IMR-90 (cell line): ENCODE data around the gene MYO7B. TPM values are rescaled to one million over a fixed set of nuclear protein-coding genes. Genes with fewer than 3 reads are reported as not detected.

Source experiments
- ATAC-seq: fragments of 200-7000 bp; cut with Tn5 transposase; 2 replicates; pipeline ENCODE4 v1.9.1; 2020; ENCODE audit warnings: low read depth, mild to moderate bottlenecking, moderate library complexity
- BruUV-seq: library from RNA; stranded (reverse); fragments of 400-500 nt; replicated peaks from 2 replicates; lab custom pipeline; 2021; lab: Mats Ljungman, UMichigan
- CTCF ChIA-PET: fragments of 300-600 bp; formaldehyde crosslinking; extraction: SDS; loops from one replicate; lab custom pipeline; 2021; ENCODE audit warnings: antibody characterized with exemption; lab: Yijun Ruan, JAX
- POLR2A ChIA-PET: fragments of 300-600 bp; sonication (Branson Sonifier 250); formaldehyde crosslinking; loops from one replicate; lab custom pipeline; 2022; ENCODE audit warnings: antibody characterized with exemption; ENCODE audit not compliant: unreplicated experiment; lab: Charles Lee
- DNase-seq: peaks from one replicate; pipeline ENCODE4 v3.0.0; 2013
- H2AFZ ChIP-seq: replicated peaks from 2 replicates; pipeline ENCODE3; 2013; ENCODE audit warnings: low read length, mild to moderate bottlenecking; ENCODE audit not compliant: poor library complexity
- H2AK5ac ChIP-seq: 2 replicates; pipeline ENCODE4 v1.6.1; 2013; ENCODE audit warnings: low read depth, low read length, inconsistent platforms
- H2AK9ac ChIP-seq: replicated peaks from 2 replicates; pipeline ENCODE3; 2013; ENCODE audit warnings: mild to moderate bottlenecking, low read depth, low read length, moderate library complexity; ENCODE audit not compliant: poor library complexity
- H2BK120ac ChIP-seq: 2 replicates; pipeline ENCODE4 v1.6.1; 2013; ENCODE audit warnings: low read depth, low read length, inconsistent platforms
- H2BK15ac ChIP-seq: 3 replicates; pipeline ENCODE4 v1.6.1; 2013; ENCODE audit warnings: low read depth, low read length, inconsistent platforms
- H2BK20ac ChIP-seq: 2 replicates; pipeline ENCODE4 v1.6.1; 2013; ENCODE audit warnings: low read depth, mild to moderate bottlenecking, inconsistent platforms, low read length, moderate library complexity
- H2BK5ac ChIP-seq: 2 replicates; pipeline ENCODE4 v1.6.1; 2013; ENCODE audit warnings: mild to moderate bottlenecking, low read depth, low read length, inconsistent platforms; ENCODE audit not compliant: poor library complexity, severe bottlenecking
- H3K14ac ChIP-seq: replicated peaks from 2 replicates; pipeline ENCODE4 v1.6.1; 2013; ENCODE audit warnings: low read depth, low read length, inconsistent platforms
- H3K18ac ChIP-seq: 2 replicates; pipeline ENCODE4 v1.6.1; 2013; ENCODE audit warnings: low read depth, low read length, control low read depth
- H3K23ac ChIP-seq: 2 replicates; pipeline ENCODE4 v1.6.1; 2013; ENCODE audit warnings: low read depth, low read length, inconsistent platforms
- H3K27ac ChIP-seq: 2 replicates; pipeline ENCODE4 v1.5.1; 2013; ENCODE audit warnings: mild to moderate bottlenecking, control low read depth, low read length; ENCODE audit not compliant: insufficient read depth
- H3K27me3 ChIP-seq: 2 replicates; pipeline ENCODE4 v1.6.1; 2013; ENCODE audit warnings: low read length; ENCODE audit not compliant: control insufficient read depth, insufficient read depth
- H3K36me3 ChIP-seq: 2 replicates; pipeline ENCODE4 v1.6.1; 2013; ENCODE audit warnings: low read length, mixed read lengths; ENCODE audit not compliant: control insufficient read depth, insufficient read depth
- H3K4ac ChIP-seq: 2 replicates; pipeline ENCODE4 v1.6.1; 2013; ENCODE audit warnings: low read depth, low read length, inconsistent platforms
- H3K4me1 ChIP-seq: 2 replicates; pipeline ENCODE4 v1.6.1; 2013; ENCODE audit warnings: low read length, mixed read lengths; ENCODE audit not compliant: control insufficient read depth, insufficient read depth
- H3K4me2 ChIP-seq: 2 replicates; pipeline ENCODE4 v1.6.1; 2013; ENCODE audit warnings: low read depth, mild to moderate bottlenecking, control low read depth, low read length, moderate library complexity
- H3K4me3 ChIP-seq: 2 replicates; pipeline ENCODE4 v1.5.1; 2013; ENCODE audit warnings: low read depth, mild to moderate bottlenecking, control low read depth, low read length, moderate library complexity; ENCODE audit not compliant: insufficient read depth
- H3K56ac ChIP-seq: 2 replicates; pipeline ENCODE4 v1.6.1; 2013; ENCODE audit warnings: low read length, inconsistent platforms; ENCODE audit not compliant: insufficient read depth; ENCODE audit errors: extremely low read depth
- H3K79me1 ChIP-seq, 2 experiments: 2 replicates each; pipeline ENCODE4 v1.6.1; 2013; ENCODE audit warnings: low read length in 2 of 2, inconsistent platforms in 1 of 2, low read depth in 1 of 2
- H3K9ac ChIP-seq: 2 replicates; pipeline ENCODE4 v1.6.1; 2013; ENCODE audit warnings: low read depth, low read length, control low read depth
- H3K9me1 ChIP-seq: 2 replicates; pipeline ENCODE4 v1.6.1; 2013; ENCODE audit warnings: low read length, inconsistent platforms; ENCODE audit not compliant: insufficient read depth
- H3K9me3 ChIP-seq: 2 replicates; pipeline ENCODE4 v1.6.1; 2013; ENCODE audit warnings: low read length; ENCODE audit not compliant: control insufficient read depth, insufficient read depth
- H4K20me1 ChIP-seq: 2 replicates; pipeline ENCODE4 v1.6.1; 2013; ENCODE audit warnings: low read length, inconsistent platforms; ENCODE audit not compliant: insufficient read depth
- H4K5ac ChIP-seq: 2 replicates; pipeline ENCODE4 v1.6.1; 2013; ENCODE audit warnings: mild to moderate bottlenecking, low read depth, low read length, control low read depth
- H4K8ac ChIP-seq, 2 experiments: 2 replicates each; pipeline ENCODE4 v1.6.1; 2013; ENCODE audit warnings: low read depth in 2 of 2, low read length in 2 of 2, control low read depth in 1 of 2, inconsistent platforms in 1 of 2
- H4K91ac ChIP-seq: 2 replicates; pipeline ENCODE4 v1.6.1; 2013; ENCODE audit warnings: low read depth, low read length, inconsistent platforms; ENCODE audit not compliant: insufficient read depth
- BHLHE40 ChIP-seq: fragments of 150-350 bp; IDR thresholded peaks from 2 replicates; pipeline ENCODE4 v1.6.1; 2016; ENCODE audit warnings: mild to moderate bottlenecking, low read depth, low read length
- CEBPB ChIP-seq: IDR thresholded peaks from 2 replicates; pipeline ENCODE4 v1.6.1; 2012; ENCODE audit warnings: low read depth, low read length, improper control_type of control experiment
- CHD1 ChIP-seq: IDR thresholded peaks from 2 replicates; pipeline ENCODE4 v1.6.1; 2012; ENCODE audit warnings: low read depth, low read length, improper control_type of control experiment
- CTCF ChIP-seq: conservative IDR thresholded peaks from 2 replicates; pipeline ENCODE4 v1.5.1; 2012; ENCODE audit warnings: mild to moderate bottlenecking, low read depth, low read length, improper control_type of control experiment
- FOS ChIP-seq: fragments of 150-350 bp; IDR thresholded peaks from 2 replicates; pipeline ENCODE4 v1.6.1; 2016; ENCODE audit warnings: low read depth, low read length
- MAFK ChIP-seq: IDR thresholded peaks from 2 replicates; pipeline ENCODE4 v1.6.1; 2012; ENCODE audit warnings: low read depth, low read length, improper control_type of control experiment
- MAZ ChIP-seq: IDR thresholded peaks from 2 replicates; pipeline ENCODE4 v1.6.1; 2012; ENCODE audit warnings: low read depth, mild to moderate bottlenecking, low read length, improper control_type of control experiment, moderate library complexity, borderline replicate concordance
- MXI1 ChIP-seq: IDR thresholded peaks from 2 replicates; pipeline ENCODE4 v1.6.1; 2012; ENCODE audit warnings: low read depth, mild to moderate bottlenecking, low read length, moderate library complexity, borderline replicate concordance
- POLR2A ChIP-seq: IDR thresholded peaks from 2 replicates; pipeline ENCODE4 v1.6.1; 2012; ENCODE audit warnings: mild to moderate bottlenecking, low read depth, low read length
- RAD21 ChIP-seq: IDR thresholded peaks from 2 replicates; pipeline ENCODE4 v1.6.1; 2012; ENCODE audit warnings: low read length, improper control_type of control experiment
- RCOR1 ChIP-seq: IDR thresholded peaks from 2 replicates; pipeline ENCODE4 v1.6.1; 2012; ENCODE audit warnings: mild to moderate bottlenecking, low read length, improper control_type of control experiment; ENCODE audit not compliant: insufficient replicate concordance
- RFX5 ChIP-seq: IDR thresholded peaks from 2 replicates; pipeline ENCODE4 v1.8.0; 2012; ENCODE audit warnings: low read depth, mild to moderate bottlenecking, low read length, moderate library complexity
- SMC3 ChIP-seq: fragments of 150-350 bp; IDR thresholded peaks from 2 replicates; pipeline ENCODE4 v1.6.1; 2016; ENCODE audit warnings: low read depth, mild to moderate bottlenecking, antibody characterized with exemption, low read length, moderate library complexity
- USF2 ChIP-seq: fragments of 150-350 bp; IDR thresholded peaks from 2 replicates; pipeline ENCODE4 v1.6.1; 2017; ENCODE audit warnings: mild to moderate bottlenecking, antibody characterized with exemption, low read length, low read depth
- WGBS, 2 experiments: methylation state at CpG; one replicate each; pipeline versions ENCODE4 v1.1.5 to v1.1.7; 2013; ENCODE audit warnings: missing lambda C conversion rate in 2 of 2; ENCODE audit not compliant: insufficient read length in 1 of 2; ENCODE audit errors: extremely low coverage in 2 of 2; 5-methylcytosine and 5-hydroxymethylcytosine counted together
- dilution Hi-C: fragments of 300-500 bp; cut with HindIII; formaldehyde crosslinking; loops from one replicate; pipeline ENCODE4 v1.14.3; 2018; ENCODE audit warnings: low sequenced_read_pairs; ENCODE audit not compliant: unreplicated experiment
- in situ Hi-C: fragments of 300-500 bp; cut with MboI; formaldehyde crosslinking; loops from 3 replicates; pipeline ENCODE4 v1.14.3; 2019; ENCODE audit warnings: low sequenced_read_pairs, inconsistent platforms, mixed read lengths
- intact Hi-C: fragments of 100-400 bp; cut with micrococcal nuclease; formaldehyde crosslinking; loops from 2 replicates; pipeline ENCODE4 v1.10.0; 2022
- polyA plus RNA-seq, 3 experiments: library from polyadenylated mRNA; depleted of rRNA; stranded (reverse); fragments of >200 nt; gene quantifications; 2 replicates each; pipeline ENCODE4 v1.2.3, GENCODE V29; 2012; ENCODE audit warnings: low replicate concordance in 1 of 3
- total RNA-seq: library from RNA; depleted of rRNA; stranded (reverse); fragments of >200 nt; gene quantifications from 2 replicates; pipeline ENCODE4 v1.2.3, GENCODE V29; 2012

MYO7B gene
- total and polyA plus RNA-seq, 2 of the 4 experiments (the other 2 are of a cell fraction) = 0.18 to 0.46 TPM

DNA sequence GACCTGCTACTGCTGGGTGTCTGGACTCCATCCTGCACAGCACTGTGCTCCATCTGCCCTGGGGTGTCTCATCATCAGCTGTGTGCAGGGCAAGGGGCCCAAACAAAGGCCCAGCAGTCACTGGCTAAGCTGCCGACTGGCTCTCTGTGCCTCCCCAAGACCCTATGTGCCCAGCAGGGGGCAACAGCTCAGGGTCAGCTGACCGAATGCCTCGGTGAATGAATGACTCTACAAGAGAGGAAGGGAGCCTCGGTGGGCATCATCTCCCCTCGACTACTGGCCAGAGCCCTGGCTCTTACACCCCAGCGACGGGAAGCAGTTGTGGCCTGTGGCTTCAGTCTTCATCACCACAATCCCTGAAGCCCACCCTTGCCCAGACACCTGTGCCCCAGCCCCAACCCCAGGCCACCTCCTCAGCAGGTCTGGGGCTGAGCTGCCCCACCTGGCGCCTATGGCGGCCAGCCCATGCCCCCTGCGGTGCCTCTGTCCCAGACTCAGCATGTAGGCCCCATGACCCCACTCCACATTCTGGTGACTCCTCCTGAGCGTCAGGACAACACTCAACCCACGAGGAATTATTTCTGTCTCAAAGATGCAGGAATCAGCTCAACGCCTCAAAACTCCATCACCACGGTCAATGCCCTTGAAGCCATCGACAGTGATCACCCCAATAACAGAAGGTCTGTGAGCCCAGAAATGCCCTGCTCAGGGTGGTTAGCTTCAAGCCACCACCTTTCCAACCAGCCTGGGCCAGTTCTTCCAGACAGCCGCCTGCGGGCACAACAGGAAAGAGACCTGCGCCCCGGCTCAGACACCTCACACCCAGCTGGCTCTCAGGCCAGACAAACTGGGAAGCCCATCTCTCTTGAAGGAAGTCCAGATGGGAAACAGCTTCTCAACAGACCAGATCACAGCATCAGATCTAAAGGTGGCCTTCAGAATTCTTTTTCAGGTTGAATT, 108.9 kb downstream of the MYO7B start:
- no peak overlapping the region for H3K27ac ChIP-seq
- H3K9ac ChIP-seq = no peak overlapping the region
- H3K23ac ChIP-seq = no peak overlapping the region
- ChIA-PET CTCF (no interaction called here), POLR2A (no interaction called here)
- no peak overlapping the region for H3K4ac ChIP-seq
- no peaks in the 10 kb centered on the region; the same call in none of the 2 replicates for H4K20me1 ChIP-seq
- H3K4me1 ChIP-seq = peaks cover 7% of the 10 kb centered on the region; the same call in 1 of the 2 replicates
- no peak overlapping the region for H2AK9ac ChIP-seq
- no peak overlapping the region for H4K5ac ChIP-seq
- ATAC-seq (no peak), DNase-seq (no peak)
- in situ Hi-C loops (no loop called here), intact Hi-C loops (loop anchor here (5.0 kb wide), 1 partner anchor 147 kb away; no protein-coding TSS in a partner anchor), dilution Hi-C loops (no loop called here)
- H3K9me1 ChIP-seq = peaks cover 17% of the 10 kb centered on the region; the same call in 1 of the 2 replicates
- H2AFZ ChIP-seq = no peak overlapping the region
- no peak overlapping the region for H2BK20ac ChIP-seq
- H3K18ac ChIP-seq = no peak overlapping the region
- no TSS peak for BruUV-seq
- H3K4me2 ChIP-seq = no peak overlapping the region
- H2BK5ac ChIP-seq = no peak overlapping the region
- no peak overlapping the region for H2AK5ac ChIP-seq
- 92% methylated on average over 7 of the region's 19 CpGs; no CpG with 5 or more reads in 1 of the 2 experiments for WGBS, 2 experiments
- H3K4me3 ChIP-seq = no peak overlapping the region
- no peak overlapping the region for H3K14ac ChIP-seq
- no peaks in the 10 kb centered on the region for H3K9me3 ChIP-seq
- H2BK15ac ChIP-seq = no peak overlapping the region
- H3K56ac ChIP-seq = no peak overlapping the region
- H3K79me1 ChIP-seq = peaks cover 0 to 9% of the 10 kb centered on the region in 2 experiments; a peak in 2 of 4 replicates
- H4K91ac ChIP-seq = no peak overlapping the region
- no peaks in the 10 kb centered on the region; the same call in 1 of the 2 replicates for H3K36me3 ChIP-seq
- H2BK120ac ChIP-seq = no peak overlapping the region
- H4K8ac ChIP-seq = no peak overlapping the region
- H3K27me3 ChIP-seq = no peaks in the 10 kb centered on the region
- TF ChIP-seq CHD1 (no peak), USF2 (no peak), MAFK (no peak), FOS (no peak), MXI1 (no peak), CTCF (no peak), SMC3 (no peak), RFX5 (no peak), RCOR1 (no peak), RAD21 (no peak), POLR2A (no peak), CEBPB (no peak), BHLHE40 (no peak), MAZ (no peak)
